ENCODE results near the gene RYR3. TPM values are rescaled to one million over a fixed set of nuclear protein-coding genes. Genes with fewer than 3 reads are reported as not detected.

Gene RYR3
- total and polyA plus RNA-seq, 2 donors (not counting 1 experiment from before 2014, with no cell fraction given) = not detected

DNA sequence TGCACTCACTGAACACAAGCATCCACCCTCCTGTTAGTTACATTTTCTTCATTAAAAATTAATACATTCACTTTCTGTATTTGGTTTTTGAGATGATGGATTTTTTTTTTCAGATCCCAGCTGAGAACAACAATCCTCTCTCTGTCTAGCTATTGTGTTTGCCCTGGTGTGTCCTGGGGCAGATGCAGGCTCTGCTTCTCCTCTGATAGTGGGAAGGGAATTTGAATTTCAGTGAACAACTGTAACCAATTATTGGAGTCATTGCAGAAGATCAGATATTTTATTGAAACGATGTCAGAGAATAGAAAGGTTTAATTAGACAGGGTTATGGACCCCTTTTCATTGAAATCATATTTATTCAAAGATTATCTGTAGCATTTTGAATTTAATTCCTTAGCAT lies 33.1 kb upstream of the RYR3 start:
- H3K4me1 Mint-ChIP-seq = no peaks in the 10 kb centered on the region
- peaks cover 28% of the 10 kb centered on the region for H3K27me3 Mint-ChIP-seq
- peaks cover 2% of the 10 kb centered on the region for H3K9me3 Mint-ChIP-seq (ENCODE audit: insufficient read depth)
- no peaks in the 10 kb centered on the region for H3K4me1 ChIP-seq (ENCODE audit: control insufficient read depth in 2 of 2, insufficient read depth in 2 of 2, low read length in 2 of 2)
- H3K9me3 ChIP-seq (ENCODE audit: control extremely low read depth in 1 of 3, control insufficient read depth in 2 of 3, insufficient read depth in 1 of 3, low read length in 2 of 3) = peaks cover 0 to 18% (median 0%) of the 10 kb centered on the region in 3 donors
- H3K4me3 ChIP-seq (ENCODE audit: control extremely low read depth in 1 of 5, extremely low read depth in 1 of 5, insufficient read depth in 1 of 5, low read depth in 2 of 5, low read length in 4 of 5) = no peak overlapping the region
- CTCF ChIA-PET = no interaction called here
- peaks cover 0 to 12% (median 0%) of the 10 kb centered on the region in 4 experiments for H3K27me3 ChIP-seq (replicated peaks in 1 of 4; ENCODE audit: control extremely low read depth in 1 of 4, control insufficient read depth in 3 of 4, insufficient read depth in 4 of 4, low read length in 3 of 4)
- no peaks in the 10 kb centered on the region for H3K36me3 ChIP-seq (replicated peaks in 1 of 2; ENCODE audit: control extremely low read depth in 1 of 2, control insufficient read depth in 1 of 2, extremely low read depth in 1 of 2, insufficient read depth in 2 of 2, low read length in 1 of 2)
- intact Hi-C loops (cut with micrococcal nuclease) = no loop called here
- H3K27ac Mint-ChIP-seq = no peak overlapping the region
- POLR2A ChIA-PET = interaction anchor here (0.5 kb wide), 1 partner anchor 779 kb away, joined by 3 read pairs; no protein-coding TSS in a partner anchor
- DNase-seq = no peak
- no peaks in the 10 kb centered on the region for H3K79me2 ChIP-seq (ENCODE audit: control insufficient read depth, insufficient read depth, low read length)
- no peak overlapping the region for H3K9ac ChIP-seq (ENCODE audit: low read length)
- WGBS (ENCODE audit: insufficient coverage) = no CpG with 5 or more reads among the region's 1 CpG
- TF ChIP-seq EZH2 (IDR thresholded peaks at IDR 0.05; ENCODE audit: borderline replicate concordance, insufficient read depth, low read depth, low read length, poor library complexity, severe bottlenecking) = no peak
- no peaks in the 10 kb centered on the region for H4K20me1 ChIP-seq (ENCODE audit: control insufficient read depth, insufficient read depth, low read length, poor library complexity, severe bottlenecking)
- H3K27ac ChIP-seq (ENCODE audit: low read length in 2 of 2) = no peak overlapping the region
- ATAC-seq (ENCODE audit: low read depth) = no peak
- H2AFZ ChIP-seq (ENCODE audit: insufficient read depth, low read depth, low read length, poor library complexity, severe bottlenecking) = no peak overlapping the region
- H3K4me2 ChIP-seq (replicated peaks; ENCODE audit: low read depth, low read length, poor library complexity, severe bottlenecking) = no peak overlapping the region
- no peak overlapping the region for H3K4me3 Mint-ChIP-seq

DNA sequence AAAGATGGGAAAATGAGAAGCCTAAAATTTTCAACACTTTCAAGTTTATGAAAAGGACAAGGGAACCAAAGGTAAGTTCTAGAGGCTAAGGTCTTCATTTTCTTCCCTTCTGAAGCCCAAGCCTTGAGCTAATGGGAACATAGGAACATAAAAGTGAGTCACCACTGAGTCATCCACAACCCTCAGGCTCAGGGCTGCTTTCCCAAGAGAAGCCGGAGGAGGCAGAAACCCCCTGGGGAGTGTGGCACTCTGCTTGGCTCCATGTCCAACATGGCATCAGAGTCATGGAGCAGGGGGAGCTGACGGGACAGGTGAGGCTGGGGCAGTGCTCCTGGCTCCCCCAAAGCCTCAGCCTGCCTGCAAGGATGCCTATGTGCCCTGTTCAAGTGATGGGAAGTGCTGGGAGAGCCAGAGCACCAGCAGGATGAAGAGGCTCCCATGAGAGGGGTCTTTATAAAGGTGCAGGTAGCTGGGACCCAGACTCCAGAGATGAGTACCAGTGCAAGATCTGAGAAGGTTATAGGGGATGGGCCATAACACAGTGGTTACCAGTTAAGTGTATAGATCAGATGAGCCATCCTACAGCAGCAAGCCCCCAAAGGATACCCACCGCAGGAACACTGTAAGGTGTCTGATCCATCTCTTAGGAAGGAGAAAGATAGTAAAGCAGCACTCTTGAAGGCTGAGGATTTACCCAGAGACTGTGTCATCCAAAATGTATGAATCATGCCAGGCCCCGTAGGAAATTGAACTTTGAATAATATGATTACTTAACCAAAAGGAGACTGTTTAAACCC lies 31.8 kb upstream of the RYR3 start:
- intact Hi-C loops (cut with micrococcal nuclease) = no loop called here
- Histone ChIP-seq H3K27me3 (replicated peaks in 1 of 4; ENCODE audit: control extremely low read depth in 1 of 4, control insufficient read depth in 3 of 4, insufficient read depth in 4 of 4, low read length in 3 of 4) (peaks cover 0 to 12% (median 0%) of the 10 kb centered on the region in 4 experiments), H3K9me3 (ENCODE audit: control extremely low read depth in 1 of 3, control insufficient read depth in 2 of 3, insufficient read depth in 1 of 3, low read length in 2 of 3) (peaks cover 0 to 14% (median 0%) of the 10 kb centered on the region in 3 donors), H3K36me3 (replicated peaks in 1 of 2; ENCODE audit: control extremely low read depth in 1 of 2, control insufficient read depth in 1 of 2, extremely low read depth in 1 of 2, insufficient read depth in 2 of 2, low read length in 1 of 2) (no peaks in the 10 kb centered on the region), H2AFZ (ENCODE audit: insufficient read depth, low read depth, low read length, poor library complexity, severe bottlenecking) (no peak overlapping the region), H3K9ac (ENCODE audit: low read length) (no peak overlapping the region), H3K27ac (ENCODE audit: low read length in 2 of 2) (no peak overlapping the region), H3K4me3 (ENCODE audit: control extremely low read depth in 1 of 5, extremely low read depth in 1 of 5, insufficient read depth in 1 of 5, low read depth in 2 of 5, low read length in 4 of 5) (no peak overlapping the region), H3K4me2 (replicated peaks; ENCODE audit: low read depth, low read length, poor library complexity, severe bottlenecking) (no peak overlapping the region), H3K4me1 (ENCODE audit: control insufficient read depth in 2 of 2, insufficient read depth in 2 of 2, low read length in 2 of 2) (no peaks in the 10 kb centered on the region), H3K79me2 (ENCODE audit: control insufficient read depth, insufficient read depth, low read length) (no peaks in the 10 kb centered on the region), H4K20me1 (ENCODE audit: control insufficient read depth, insufficient read depth, low read length, poor library complexity, severe bottlenecking) (no peaks in the 10 kb centered on the region)
- Mint-ChIP-seq H3K4me3 (no peak overlapping the region), H3K27me3 (peaks cover 18% of the 10 kb centered on the region), H3K4me1 (no peaks in the 10 kb centered on the region), H3K27ac (no peak overlapping the region), H3K9me3 (ENCODE audit: insufficient read depth) (peaks cover under 1% of the 10 kb centered on the region)
- ChIA-PET CTCF (no interaction called here), POLR2A (no interaction called here)
- DNase-seq (no peak), ATAC-seq (ENCODE audit: low read depth) (no peak)
- no peak for TF ChIP-seq EZH2 (IDR thresholded peaks at IDR 0.05; ENCODE audit: borderline replicate concordance, insufficient read depth, low read depth, low read length, poor library complexity, severe bottlenecking)
- TF ChIP-seq, protein P1, sequence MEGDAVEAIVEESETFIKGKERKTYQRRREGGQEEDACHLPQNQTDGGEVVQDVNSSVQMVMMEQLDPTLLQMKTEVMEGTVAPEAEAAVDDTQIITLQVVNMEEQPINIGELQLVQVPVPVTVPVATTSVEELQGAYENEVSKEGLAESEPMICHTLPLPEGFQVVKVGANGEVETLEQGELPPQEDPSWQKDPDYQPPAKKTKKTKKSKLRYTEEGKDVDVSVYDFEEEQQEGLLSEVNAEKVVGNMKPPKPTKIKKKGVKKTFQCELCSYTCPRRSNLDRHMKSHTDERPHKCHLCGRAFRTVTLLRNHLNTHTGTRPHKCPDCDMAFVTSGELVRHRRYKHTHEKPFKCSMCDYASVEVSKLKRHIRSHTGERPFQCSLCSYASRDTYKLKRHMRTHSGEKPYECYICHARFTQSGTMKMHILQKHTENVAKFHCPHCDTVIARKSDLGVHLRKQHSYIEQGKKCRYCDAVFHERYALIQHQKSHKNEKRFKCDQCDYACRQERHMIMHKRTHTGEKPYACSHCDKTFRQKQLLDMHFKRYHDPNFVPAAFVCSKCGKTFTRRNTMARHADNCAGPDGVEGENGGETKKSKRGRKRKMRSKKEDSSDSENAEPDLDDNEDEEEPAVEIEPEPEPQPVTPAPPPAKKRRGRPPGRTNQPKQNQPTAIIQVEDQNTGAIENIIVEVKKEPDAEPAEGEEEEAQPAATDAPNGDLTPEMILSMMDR (IDR thresholded peaks at IDR 0.05) = no peak
- WGBS (ENCODE audit: insufficient coverage) = 93% methylated on average over 3 of the region's 4 CpGs
